Common myeloid progenitor, CD34-positive (primary cell): ENCODE data around the gene GIPR.
A peak's percentile ranks its signal among the peaks of the same experiment; 100 is the strongest.

Experiments used
- CTCF ChIA-PET: fragments of 350-600 bp; sonication (Branson Sonifier 250); formaldehyde crosslinking; loops from one replicate; lab custom pipeline; 2021; ENCODE audit warnings: antibody characterized with exemption; lab: Charles Lee
- POLR2A ChIA-PET: fragments of 350-600 bp; sonication (Branson Sonifier 250); formaldehyde crosslinking; loops from one replicate; lab custom pipeline; 2021; ENCODE audit warnings: antibody characterized with exemption; lab: Charles Lee
- DNase-seq, 3 donors: peaks; one replicate each; pipeline versions ENCODE4 v3.0.0 to v3.0.0-alpha.2; 2013
- H3K27ac ChIP-seq, 2 experiments: 1 replicate in 1 of 2; 2 replicates in 1 of 2; pipeline ENCODE4 v1.7.0; 2013; ENCODE audit warnings: inconsistent platforms in 2 of 2, low read length in 2 of 2, mild to moderate bottlenecking in 2 of 2, low read depth in 1 of 2, moderate library complexity in 1 of 2; ENCODE audit not compliant: severe bottlenecking in 2 of 2, insufficient read depth in 1 of 2, poor library complexity in 1 of 2
- H3K27me3 ChIP-seq, 5 experiments: replicated peaks in 2 of 5; 1 replicate in 3 of 5; 2 replicates in 2 of 5; pipeline versions ENCODE4 v1.6.1 to v1.7.0; 2013; ENCODE audit warnings: low read length in 4 of 5, mild to moderate bottlenecking in 2 of 5, moderate library complexity in 2 of 5, inconsistent platforms in 1 of 5; ENCODE audit not compliant: insufficient read depth in 5 of 5, control insufficient read depth in 4 of 5
- H3K36me3 ChIP-seq, 4 experiments: 1 replicate in 2 of 4; 2 replicates in 2 of 4; pipeline versions ENCODE4 v1.6.1 to v1.7.0; 2013; ENCODE audit warnings: low read length in 3 of 4, control low read depth in 1 of 4, mild to moderate bottlenecking in 1 of 4; ENCODE audit not compliant: control insufficient read depth in 4 of 4, insufficient read depth in 4 of 4
- H3K4me1 ChIP-seq, 4 experiments: 1 replicate in 3 of 4; 2 replicates in 1 of 4; pipeline versions ENCODE4 v1.6.1 to v1.7.1; 2013; ENCODE audit warnings: low read length in 3 of 4, mild to moderate bottlenecking in 3 of 4, control low read depth in 1 of 4, inconsistent platforms in 1 of 4, moderate library complexity in 1 of 4; ENCODE audit not compliant: control insufficient read depth in 4 of 4, insufficient read depth in 4 of 4; ENCODE audit errors: control extremely low read depth in 1 of 4
- H3K4me3 ChIP-seq, 7 experiments: 1 replicate in 4 of 7; 2 replicates in 3 of 7; pipeline versions ENCODE4 v1.5.1 to v1.7.0; 2013; ENCODE audit warnings: mild to moderate bottlenecking in 7 of 7, low read length in 6 of 7, moderate library complexity in 6 of 7, inconsistent platforms in 2 of 7, low read depth in 2 of 7, control low read depth in 1 of 7; ENCODE audit not compliant: insufficient read depth in 4 of 7, control insufficient read depth in 1 of 7; ENCODE audit errors: extremely low read depth in 1 of 7
- H3K9me3 ChIP-seq, 5 experiments: 1 replicate in 4 of 5; 2 replicates in 1 of 5; pipeline versions ENCODE4 v1.6.1 to v1.7.1; 2013; ENCODE audit warnings: low read length in 4 of 5, mild to moderate bottlenecking in 2 of 5, inconsistent platforms in 1 of 5, low read depth in 1 of 5, moderate library complexity in 1 of 5; ENCODE audit not compliant: control insufficient read depth in 4 of 5, insufficient read depth in 2 of 5; ENCODE audit errors: control extremely low read depth in 1 of 5
- WGBS: methylation state at CpG from one replicate; pipeline ENCODE4 v1.1.5; 2013; ENCODE audit not compliant: insufficient coverage; 5-methylcytosine and 5-hydroxymethylcytosine counted together

GIPR gene

GRCh38 chr19:45641274-45642105 is 26.5 kb upstream of the GIPR start:
- H3K9me3 ChIP-seq, result no peaks in the 10 kb centered on the region
- CTCF ChIA-PET, result interaction anchor here (0.6 to 4.7 kb wide), 23 partner anchors 9 to 312 kb away, joined by 3 to 41 read pairs (median 4); partner anchors contain the start of genes FOSB and OPA3
- H3K4me1 ChIP-seq, result peaks cover 3 to 50% (median 49%) of the 10 kb centered on the region in 4 experiments
- peaks cover 0 to 24% (median 10%) of the 10 kb centered on the region in 5 experiments for H3K27me3 ChIP-seq
- POLR2A ChIA-PET, result interaction anchor here (1.4 kb wide), 2 partner anchors 43 to 57 kb away, joined by 4 to 5 read pairs; no protein-coding TSS in a partner anchor
- WGBS, result 0% methylated on average over 28 of the region's 40 CpGs
- DNase-seq, result peak; percentile 87 to 91 (median 91)
- peak overlapping the region in 6 of 7 experiments; percentile 15 to 73 (median 60) for H3K4me3 ChIP-seq
- peaks cover 0 to 5% (median 1%) of the 10 kb centered on the region in 4 experiments for H3K36me3 ChIP-seq
- H3K27ac ChIP-seq, result peak overlapping the region in 1 of 2 experiments; percentile 70

GRCh38 chr19:45643024-45643926 is 24.7 kb upstream of the GIPR start:
- 12% methylated on average over 23 of the region's 39 CpGs for WGBS
- DNase-seq, result peak; percentile 86 to 88 (median 86)
- POLR2A ChIA-PET, result interaction anchor here (0.5 to 1.4 kb wide), 2 partner anchors 59 to 119 kb away, joined by 5 to 6 read pairs; no protein-coding TSS in a partner anchor
- no peaks in the 10 kb centered on the region for H3K36me3 ChIP-seq
- H3K9me3 ChIP-seq, result no peaks in the 10 kb centered on the region
- no peak overlapping the region for H3K27ac ChIP-seq
- H3K4me3 ChIP-seq, result peak overlapping the region in 3 of 7 experiments; percentile 4 to 12 (median 11)
- H3K4me1 ChIP-seq, result peaks cover 4 to 51% (median 47%) of the 10 kb centered on the region in 4 experiments
- H3K27me3 ChIP-seq, result peaks cover 0 to 24% (median 10%) of the 10 kb centered on the region in 5 experiments
- CTCF ChIA-PET, result interaction anchor here (0.6 to 4.7 kb wide), 15 partner anchors 9 to 257 kb away, joined by 3 to 41 read pairs (median 5); partner anchors contain the start of genes FOSB and OPA3

DNA sequence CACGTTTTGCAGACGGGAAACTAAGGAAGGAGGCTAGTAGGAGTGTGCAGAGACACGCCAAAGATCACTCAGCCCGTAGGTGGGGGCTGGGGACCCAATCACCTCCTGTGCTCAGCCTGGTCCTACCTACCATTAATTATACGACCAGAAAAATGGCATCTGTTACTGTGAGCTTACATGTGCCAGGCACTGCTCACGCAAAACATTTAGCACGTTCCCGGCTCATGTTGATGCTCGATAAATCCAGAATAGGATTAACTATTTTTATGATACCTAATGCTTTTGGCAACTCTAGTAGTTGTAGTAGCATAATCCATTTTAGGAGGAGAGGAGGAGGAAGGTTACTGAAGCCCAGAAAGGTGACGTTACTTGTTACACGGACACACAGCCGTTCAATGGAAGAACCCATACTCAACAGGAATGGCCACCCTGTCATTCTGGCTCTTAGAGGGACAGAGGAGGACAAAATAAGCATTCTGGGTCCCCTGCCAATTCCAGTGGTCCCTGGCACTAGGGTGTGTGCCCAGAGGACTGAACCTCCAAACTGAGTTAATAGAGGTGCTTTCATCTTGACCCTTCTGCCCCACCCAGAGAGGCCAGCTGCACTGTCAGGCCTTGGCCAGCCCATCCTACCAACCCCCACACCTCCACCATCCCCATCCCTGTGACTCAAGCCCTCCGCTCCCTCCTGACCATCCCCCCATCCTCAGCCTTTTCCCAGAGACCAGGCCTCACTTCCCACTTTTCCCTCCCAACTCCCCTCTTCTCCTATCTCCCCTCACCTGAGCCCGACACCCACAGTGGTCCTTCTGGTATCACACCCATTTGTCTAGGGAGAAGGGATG is 23.9 kb upstream of the GIPR start:
- no peak overlapping the region for H3K4me3 ChIP-seq
- H3K36me3 ChIP-seq, result no peaks in the 10 kb centered on the region
- no peak overlapping the region for H3K27ac ChIP-seq
- DNase-seq, result no peak
- H3K27me3 ChIP-seq, result peaks cover 0 to 24% (median 10%) of the 10 kb centered on the region in 5 experiments
- H3K4me1 ChIP-seq, result peaks cover 4 to 43% (median 40%) of the 10 kb centered on the region in 4 experiments
- H3K9me3 ChIP-seq, result no peaks in the 10 kb centered on the region
- ChIA-PET POLR2A (no interaction called here), CTCF (interaction anchor here (0.6 to 4.7 kb wide), 8 partner anchors 8 to 257 kb away, joined by 3 to 41 read pairs (median 6); partner anchors contain the start of gene OPA3)
- 53% methylated on average over 9 of the region's 14 CpGs for WGBS

DNA sequence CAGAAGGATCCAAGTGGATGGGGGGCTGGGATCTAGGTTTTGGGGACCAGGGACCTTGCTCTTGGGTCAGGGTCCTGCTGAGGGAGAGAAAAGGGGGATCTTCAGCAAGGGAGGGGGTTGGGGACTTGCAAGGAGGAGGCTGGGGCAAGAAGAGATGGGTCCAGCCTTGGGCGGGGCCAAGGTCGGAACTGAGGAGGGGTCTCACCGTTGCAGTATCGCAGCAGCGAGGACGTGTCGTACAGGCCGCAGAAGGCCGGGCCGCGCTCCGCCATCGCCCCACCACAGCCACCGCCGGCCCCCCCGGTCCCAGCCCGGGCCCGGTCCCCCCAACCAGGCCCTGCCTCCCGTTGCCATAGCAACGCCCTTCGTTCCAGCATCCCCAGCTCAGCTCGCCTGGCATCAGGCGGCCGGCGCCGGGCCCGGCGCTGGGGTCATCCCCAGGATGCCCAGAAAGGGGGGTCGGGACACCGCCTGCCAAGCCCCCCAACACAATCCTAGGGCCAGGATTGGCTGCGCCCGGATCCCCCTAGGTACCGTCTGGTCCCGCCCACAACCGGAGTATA is 22.9 kb upstream of the GIPR start:
- 7% methylated on average over 31 of the region's 35 CpGs for WGBS
- Histone ChIP-seq H3K4me1 (peaks cover 4 to 41% (median 37%) of the 10 kb centered on the region in 4 experiments), H3K4me3 (peak overlapping the region in 6 of 7 experiments; percentile 18 to 79 (median 59)), H3K36me3 (no peaks in the 10 kb centered on the region), H3K9me3 (no peaks in the 10 kb centered on the region), H3K27ac (no peak overlapping the region), H3K27me3 (peaks cover 0 to 24% (median 10%) of the 10 kb centered on the region in 5 experiments)
- DNase-seq, result no peak
- POLR2A ChIA-PET, result no interaction called here
- CTCF ChIA-PET, result interaction anchor here (0.8 to 1.7 kb wide), 3 partner anchors 11 to 27 kb away, joined by 3 to 5 read pairs (median 3); no protein-coding TSS in a partner anchor

DNA sequence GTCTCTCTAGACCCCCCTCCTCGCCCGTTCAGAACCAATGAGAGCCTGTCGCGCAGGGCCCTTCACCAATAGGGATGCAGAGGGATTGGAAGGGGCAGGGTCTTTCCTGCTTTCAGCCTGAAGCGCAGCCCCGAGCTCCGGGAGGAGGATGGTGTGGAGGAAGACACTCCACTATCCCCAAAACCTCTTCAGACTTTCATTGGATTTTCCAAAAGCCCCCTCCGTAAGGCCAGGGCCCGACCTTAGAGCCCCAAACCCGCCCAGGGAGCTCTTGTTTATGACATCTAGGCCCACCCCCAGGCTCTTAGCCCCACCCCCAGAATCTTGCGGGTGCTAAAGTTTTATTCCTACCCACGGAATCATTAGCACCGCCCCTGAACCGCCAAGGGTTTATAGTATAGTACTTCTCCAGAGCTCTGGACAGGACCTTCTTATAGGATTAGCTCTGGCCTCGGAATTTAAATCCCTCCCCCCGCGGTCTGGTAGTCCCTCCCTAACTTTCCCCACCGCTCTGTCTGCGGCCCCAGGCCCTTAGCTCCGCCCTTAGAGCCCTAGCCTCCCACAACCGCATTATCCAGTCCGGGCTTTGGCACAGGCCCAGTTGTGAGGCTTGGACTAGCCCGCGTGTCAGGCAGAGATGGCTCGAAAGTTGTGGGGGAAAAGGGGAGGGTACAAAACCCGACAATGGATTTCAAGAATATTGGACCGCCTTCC is 22.2 kb upstream of the GIPR start:
- Histone ChIP-seq H3K4me1 (peaks cover 4 to 37% (median 35%) of the 10 kb centered on the region in 4 experiments), H3K27ac (no peak overlapping the region), H3K27me3 (peaks cover 0 to 24% (median 10%) of the 10 kb centered on the region in 5 experiments), H3K4me3 (peak overlapping the region; percentile 1 to 79 (median 57)), H3K36me3 (no peaks in the 10 kb centered on the region), H3K9me3 (no peaks in the 10 kb centered on the region)
- POLR2A ChIA-PET, result interaction anchor here (0.7 kb wide), 2 partner anchors 15 to 1357 kb away, joined by 3 read pairs; no protein-coding TSS in a partner anchor
- WGBS, result 0% methylated on average over 15 of the region's 27 CpGs
- peak; percentile 85 to 91 (median 91) for DNase-seq
- CTCF ChIA-PET, result interaction anchor here (0.7 to 1.7 kb wide), 6 partner anchors 10 to 160 kb away, joined by 3 to 5 read pairs (median 3); partner anchors contain the start of gene QPCTL
